GM13977 (cell line): Measurements from ENCODE around the gene SCEL.
A peak's percentile ranks its signal among the peaks of the same experiment; 100 is the strongest.

ENCODE experiments used
- DNase-seq: peaks from one replicate; pipeline ENCODE4 v3.0.0; 2012; ENCODE audit warnings: low spot score
- CTCF ChIP-seq: IDR thresholded peaks from 2 replicates; pipeline ENCODE4 v1.5.1; 2012; ENCODE audit warnings: mild to moderate bottlenecking, control low read depth; ENCODE audit not compliant: insufficient read depth; ENCODE audit errors: extremely low read depth, missing control alignments
- in situ Hi-C: fragments of 300-500 bp; cut with MboI; formaldehyde crosslinking; loops from one replicate; pipeline ENCODE4 v1.12.0; 2022; ENCODE audit warnings: low sequenced_read_pairs, low pct_unique_long_range_greater_than_20kb, mixed read lengths, inconsistent platforms; ENCODE audit not compliant: unreplicated experiment

The SCEL gene

DNA sequence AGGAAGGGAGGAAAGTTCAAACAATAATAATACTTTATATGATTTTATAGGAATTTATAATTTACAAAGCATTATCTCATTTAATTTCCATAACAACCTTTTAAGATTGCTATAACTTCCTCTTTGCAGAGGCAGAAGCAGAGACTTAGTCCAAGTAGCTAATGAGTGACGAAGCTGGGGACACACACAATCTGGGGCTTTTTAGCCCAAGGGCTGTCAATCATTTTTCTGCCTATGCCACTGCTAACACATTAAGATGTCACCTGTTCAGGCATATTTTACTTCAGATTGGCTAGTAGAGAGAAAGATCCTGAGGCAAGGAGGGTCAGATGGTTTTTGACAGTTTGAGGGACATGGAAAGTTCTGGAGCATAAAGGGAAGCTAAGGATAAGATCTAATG lies 12.6 kb downstream of the SCEL start:
- in situ Hi-C loops: no loop called here
- TF ChIP-seq CTCF: no peak
- no peak for DNase-seq

GRCh38 chr13:77548594-77548993 lies 13.1 kb downstream of the SCEL start:
- no peak for DNase-seq
- in situ Hi-C loops: no loop called here
- no peak for TF ChIP-seq CTCF

GRCh38 chr13:77554069-77554468 lies 18.6 kb downstream of the SCEL start:
- in situ Hi-C loops: no loop called here
- no peak for TF ChIP-seq CTCF
- no peak for DNase-seq

DNA sequence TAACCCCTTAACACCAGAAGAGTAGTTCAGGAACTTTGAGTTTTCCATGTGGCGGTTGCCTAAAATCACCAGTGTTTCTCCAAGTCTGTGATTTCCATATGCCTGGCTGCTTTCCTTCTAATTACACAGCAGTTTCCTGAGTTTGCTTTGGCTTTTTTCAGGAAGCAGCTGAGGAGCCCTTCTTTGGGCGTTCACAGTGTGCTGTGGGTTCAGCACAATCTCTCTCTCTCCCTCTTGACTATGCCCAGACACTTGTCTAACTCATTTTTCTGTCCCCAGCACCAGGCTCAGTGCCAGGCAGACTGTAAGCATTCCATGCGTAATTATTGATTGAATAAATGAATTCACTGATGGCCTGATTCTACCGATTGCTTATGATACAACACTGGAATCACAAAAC lies 19.7 kb downstream of the SCEL start:
- TF ChIP-seq CTCF: no peak
- DNase-seq: no peak
- in situ Hi-C loops: no loop called here

GRCh38 chr13:77558016-77558415 lies 22.5 kb downstream of the SCEL start:
- no peak for DNase-seq
- TF ChIP-seq CTCF: no peak
- in situ Hi-C loops: no loop called here

DNA sequence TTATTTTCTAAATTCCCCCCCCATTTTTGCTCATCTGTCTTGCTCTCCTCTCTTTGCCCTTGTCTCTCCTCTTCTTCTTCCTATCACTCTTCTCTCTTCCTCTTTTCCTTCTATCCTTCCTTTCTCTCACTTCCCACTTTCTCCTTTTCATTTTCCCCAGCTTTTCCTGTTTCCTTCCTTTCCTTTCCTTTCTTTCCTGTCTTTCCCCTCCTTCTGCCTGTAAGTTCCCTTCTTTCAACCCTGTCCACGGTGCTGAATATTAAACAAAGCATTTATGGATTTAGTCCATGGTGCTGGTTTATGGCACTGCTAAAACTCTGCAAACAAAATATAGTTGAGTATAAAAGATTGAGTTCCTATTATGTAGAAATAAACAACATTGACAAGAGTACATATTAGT lies 27.6 kb downstream of the SCEL start:
- TF ChIP-seq CTCF: no peak
- DNase-seq: no peak
- in situ Hi-C loops: no loop called here

GRCh38 chr13:77565635-77566034 lies 30.1 kb downstream of the SCEL start:
- TF ChIP-seq CTCF: peak; percentile 69
- in situ Hi-C loops: loop anchor here (5.0 kb wide), 1 partner anchor 73 kb away; no protein-coding TSS in a partner anchor
- DNase-seq: peak; percentile 45
